Prostate gland (tissue), 2 donors: ENCODE results near the gene FAM153A.
"Not testable (repeated sequence)": the region's sequence is repeated elsewhere in the genome, so short reads cannot be mapped to it uniquely, and the experiment has no call there.

Experiments
- CTCF ChIP-seq, 4 experiments: fragments of 200-600 bp in 2 of 4; fragments of 450-650 bp in 2 of 4; sonication (generic) in 2 of 4; IDR thresholded peaks; 1 replicate in 3 of 4; 2 replicates in 1 of 4; pipeline ENCODE4 v1.5.1; 2016 to 2019; ENCODE audit warnings: antibody characterized with exemption in 4 of 4, mild to moderate bottlenecking in 2 of 4, moderate library complexity in 2 of 4
- POLR2A ChIP-seq: fragments of 450-650 bp; IDR thresholded peaks from one replicate; pipeline ENCODE4 v1.6.1; 2016; ENCODE audit warnings: antibody characterized with exemption, mild to moderate bottlenecking

DNA sequence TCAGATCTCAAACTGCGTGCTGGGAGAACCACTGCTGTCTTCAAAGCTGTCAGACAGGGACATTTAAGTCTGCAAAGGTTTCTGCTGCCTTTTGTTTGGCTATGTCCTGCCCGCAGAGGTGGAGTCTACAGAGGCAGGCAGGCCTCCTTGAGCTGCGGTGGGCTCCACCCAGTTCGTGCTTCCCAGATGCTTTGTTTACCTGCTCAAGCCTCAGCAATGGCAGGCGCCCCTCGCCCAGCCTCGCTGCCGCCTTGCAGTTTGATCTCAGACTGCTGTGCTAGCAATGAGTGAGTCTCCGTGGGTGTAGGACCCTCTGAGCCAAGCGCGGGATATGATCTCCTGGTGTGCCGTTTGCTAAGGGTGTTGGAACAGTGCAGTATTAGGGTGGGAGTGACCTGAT lies 8.9 kb upstream of the FAM153A start:
- TF ChIP-seq CTCF (IDR thresholded peaks at IDR 0.05); POLR2A: not testable (repeated sequence)
